GM12875 (cell line): ENCODE measurements around the gene VMP1.

Source experiments
- H3K4me3 ChIP-seq: one replicate; pipeline ENCODE4 v1.5.1; 2011; ENCODE audit warnings: low read depth, low read length, control low read depth
- CTCF ChIP-seq: IDR thresholded peaks from 2 replicates; pipeline ENCODE4 v1.5.1; 2011; ENCODE audit warnings: low read depth, mild to moderate bottlenecking, control low read depth, inconsistent platforms, low read length, moderate library complexity, borderline replicate concordance; ENCODE audit not compliant: insufficient read depth

Gene VMP1

GRCh38 chr17:59676716-59677115, 30.7 kb upstream of the VMP1 start:
- no peak overlapping the region for H3K4me3 ChIP-seq
- no peak for TF ChIP-seq CTCF

- no peak overlapping the region for H3K4me3 ChIP-seq
- TF ChIP-seq CTCF: no peak
Measured at GRCh38 chr17:59678918-59679317, 28.5 kb upstream of the VMP1 start.

GRCh38 chr17:59680314-59680713, 27.1 kb upstream of the VMP1 start:
- no peak for TF ChIP-seq CTCF
- H3K4me3 ChIP-seq: no peak overlapping the region

- TF ChIP-seq CTCF: no peak
Measured at GRCh38 chr17:59683283-59683682, 24.2 kb upstream of the VMP1 start.

GRCh38 chr17:59684967-59685366, 22.5 kb upstream of the VMP1 start:
- no peak for TF ChIP-seq CTCF
- H3K4me3 ChIP-seq: no peak overlapping the region

More at GRCh38 chr17:59683283-59683682, 24.2 kb upstream of the VMP1 start:
- H3K4me3 ChIP-seq: no peak overlapping the region

- H3K4me3 ChIP-seq: no peak overlapping the region
- no peak for TF ChIP-seq CTCF
Measured at GRCh38 chr17:59688008-59688407, 19.4 kb upstream of the VMP1 start.

- no peak for TF ChIP-seq CTCF
Measured at GRCh38 chr17:59688496-59688895, 19.0 kb upstream of the VMP1 start.

More at GRCh38 chr17:59688496-59688895, 19.0 kb upstream of the VMP1 start:
- no peak overlapping the region for H3K4me3 ChIP-seq
